ENCODE measurements around the gene TTYH2.

TTYH2 gene

DNA sequence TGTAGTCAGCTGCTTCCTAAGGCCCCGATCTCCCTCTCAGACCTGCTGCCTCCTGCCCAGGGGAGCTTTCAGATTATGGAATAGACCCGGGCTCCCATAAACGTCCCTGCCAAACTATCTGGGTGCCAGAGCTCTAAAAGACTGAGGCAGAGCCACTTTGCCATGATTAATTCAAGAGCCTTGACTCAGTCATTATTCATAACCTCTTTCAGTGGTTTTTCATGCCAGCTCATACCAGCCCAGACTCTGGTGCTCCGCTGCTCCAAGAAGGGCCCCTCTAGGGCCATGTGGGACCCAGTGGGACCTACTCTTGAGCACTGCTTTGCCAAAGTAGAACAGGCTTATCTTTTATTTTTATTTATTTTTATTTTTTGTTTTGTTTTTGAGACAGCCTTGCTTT lies 84.6 kb downstream of the TTYH2 start:
- DNase-seq: no peak

- no peak for DNase-seq
Measured at GRCh38 chr17:74298778-74299177, 85.4 kb downstream of the TTYH2 start.

- no peak for DNase-seq
Measured at GRCh38 chr17:74299226-74300009, 86.0 kb downstream of the TTYH2 start.

DNA sequence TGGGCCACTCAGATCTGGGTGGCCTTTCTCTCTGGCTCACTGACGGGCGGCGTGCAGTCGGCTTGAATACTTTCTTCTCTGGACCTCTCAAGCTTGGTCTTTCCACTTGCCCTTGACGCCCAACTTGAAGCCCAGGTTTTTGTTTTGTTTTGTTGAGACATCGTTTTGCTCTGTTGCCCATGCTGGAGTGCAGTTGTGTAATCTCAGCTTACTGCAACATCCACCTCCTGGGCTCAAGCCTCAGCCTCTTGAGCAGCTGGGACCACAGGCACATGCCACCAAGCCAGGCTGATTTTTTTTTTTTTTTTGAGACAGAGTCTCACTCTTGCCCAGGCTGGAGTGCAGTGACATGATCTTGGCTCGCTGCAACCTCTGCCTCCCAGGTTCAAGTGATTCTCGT lies 89.9 kb downstream of the TTYH2 start:
- no peak for DNase-seq

DNA sequence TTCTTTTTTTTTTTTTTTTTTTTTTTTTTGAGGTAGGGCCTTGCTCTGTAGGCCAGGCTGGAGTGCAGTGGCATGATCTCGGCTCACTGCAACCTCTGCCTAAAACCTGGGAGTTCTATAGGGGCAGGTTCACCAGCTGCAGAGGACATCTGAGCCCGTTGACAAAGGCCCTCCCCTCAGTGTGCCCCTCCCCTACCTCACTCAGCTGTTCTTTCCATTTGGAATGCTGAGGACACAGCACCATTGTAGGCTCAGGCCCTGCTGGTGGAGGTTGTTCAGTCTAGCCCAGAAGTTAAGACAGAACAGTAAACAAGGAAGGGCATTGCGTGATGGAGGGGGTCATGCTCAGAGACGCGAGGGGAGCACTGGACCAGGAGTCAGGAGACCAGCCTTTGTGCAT lies 90.8 kb downstream of the TTYH2 start:
- DNase-seq: peak in 1 of 2 experiments; percentile 48

- peak; percentile 38 to 59 for DNase-seq
Measured at GRCh38 chr17:74305865-74306654, 92.7 kb downstream of the TTYH2 start.

DNA sequence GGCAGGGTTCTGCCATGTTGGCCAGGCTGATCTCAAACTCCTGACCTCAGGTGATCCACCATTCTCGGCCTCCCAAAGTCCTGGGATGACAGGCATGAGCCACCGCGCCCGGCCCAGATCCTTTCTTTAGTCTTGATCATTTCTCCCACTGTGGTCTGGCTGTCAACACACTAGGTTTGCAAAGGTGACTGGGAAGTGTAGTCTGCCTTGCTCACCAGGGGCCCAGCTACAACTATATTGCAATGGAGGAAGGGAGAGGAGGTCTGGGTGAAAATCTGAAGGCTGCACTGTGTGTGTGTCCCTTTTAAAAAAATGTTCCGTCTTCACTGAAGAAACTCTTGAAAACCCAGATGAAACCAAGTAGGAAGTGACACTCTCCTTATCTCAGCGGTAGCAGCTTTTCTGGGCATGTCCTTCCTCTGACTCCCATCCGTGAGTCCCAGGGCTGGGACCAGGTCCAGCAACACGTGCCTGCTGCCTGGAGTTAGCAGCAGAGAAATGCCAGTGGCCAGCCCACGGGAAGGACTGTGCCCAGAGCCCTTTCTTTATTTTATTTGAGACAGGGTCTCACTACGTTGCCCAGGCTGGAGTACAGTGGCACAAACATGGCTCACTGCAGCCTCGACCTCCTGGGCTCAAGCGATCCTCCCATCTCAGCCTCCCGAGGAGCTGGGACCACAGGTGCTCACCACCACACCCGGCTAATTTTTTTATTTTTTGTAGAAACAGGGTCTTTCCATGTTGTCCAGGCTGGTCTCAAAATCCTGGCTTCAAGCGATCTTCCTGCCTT lies 94.8 kb downstream of the TTYH2 start:
- no peak for DNase-seq

- no peak for DNase-seq
Measured at GRCh38 chr17:74309902-74310301, 96.5 kb downstream of the TTYH2 start.
